Umbilical cord (tissue), 2 donors: Measurements from ENCODE around the gene TPPP. TPM values are rescaled to one million over a fixed set of nuclear protein-coding genes. Genes with fewer than 3 reads are reported as not detected.
"Not testable (repeated sequence)": the region's sequence is repeated elsewhere in the genome, so short reads cannot be mapped to it uniquely, and the experiment has no call there.

ENCODE experiments used
- DNase-seq: peaks from one replicate; pipeline ENCODE4 v3.0.0-alpha.2; 2015; ENCODE audit warnings: low spot score
- total RNA-seq: library from RNA; depleted of rRNA; stranded (reverse); fragments of >200 nt; gene quantifications from one replicate; pipeline ENCODE4 v1.2.3, GENCODE V29; 2014; ENCODE audit warnings: low replicate concordance; ENCODE audit not compliant: insufficient read depth

TPPP gene
- total RNA-seq, 1 donor from 2014 or later, result 1.9 TPM

DNA sequence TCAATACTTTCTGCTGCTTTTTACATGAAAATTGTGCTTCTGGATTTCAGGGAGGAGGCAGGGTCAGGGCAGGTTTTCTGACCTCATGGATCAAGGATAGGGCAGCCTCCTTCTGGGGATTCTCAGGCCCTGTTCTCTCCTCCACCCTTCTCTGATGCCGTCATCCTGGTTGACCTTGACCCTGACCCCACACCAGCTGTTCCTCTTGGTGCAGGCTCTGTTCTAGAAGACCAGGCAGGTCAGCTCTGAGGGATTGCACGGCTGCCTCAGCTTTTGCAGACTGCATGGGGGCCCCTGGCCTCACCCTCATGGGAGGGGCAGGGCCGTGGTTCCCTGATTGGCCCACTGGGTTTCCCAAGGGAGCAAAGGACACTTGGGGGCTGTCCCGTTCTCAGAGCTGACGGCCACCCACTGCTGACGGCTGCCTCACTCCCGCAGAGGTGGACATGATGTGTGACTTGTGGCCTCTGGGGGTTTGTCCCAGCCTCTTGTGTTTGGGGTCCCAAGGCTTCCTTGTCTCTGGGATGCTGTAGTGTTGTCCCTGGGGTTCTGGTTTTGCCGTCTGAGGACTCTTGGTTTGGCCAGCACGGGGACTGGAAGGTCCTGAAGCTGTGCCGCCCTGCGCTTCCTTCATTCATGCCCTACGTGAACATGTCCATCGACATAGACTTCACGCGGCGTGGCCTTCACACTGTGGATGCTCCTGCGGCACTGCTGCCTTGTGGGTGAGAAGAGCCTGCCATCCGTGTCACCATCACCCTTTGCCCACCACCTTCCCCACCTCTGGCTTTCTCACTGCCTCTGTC lies 46.6 kb downstream of the TPPP start:
- DNase-seq, result no peak

- no peak for DNase-seq
Observed at GRCh38 chr5:645421-645820, 47.7 kb downstream of the TPPP start.

DNA sequence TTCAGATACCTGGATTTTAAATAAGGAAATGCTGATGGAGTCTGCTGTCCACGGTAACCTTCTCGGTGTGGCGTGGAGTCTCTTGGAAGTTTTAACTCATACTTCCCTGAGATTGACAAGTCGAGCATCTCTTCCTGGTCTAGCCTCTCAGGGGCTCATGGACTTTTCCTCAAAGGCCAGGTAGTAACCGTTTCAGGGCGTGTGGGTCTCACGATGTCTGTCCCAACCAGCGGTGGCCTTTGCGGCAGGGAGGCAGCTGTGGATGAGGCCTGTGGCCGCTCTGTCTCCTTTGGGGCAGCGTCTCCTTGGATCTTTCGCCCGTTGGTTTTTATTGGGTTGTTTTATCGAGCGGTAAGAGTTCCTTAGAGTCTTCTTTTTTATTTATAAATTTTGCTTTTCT lies 48.2 kb downstream of the TPPP start:
- no peak for DNase-seq

- no peak for DNase-seq
Observed at GRCh38 chr5:644509-644908, 48.6 kb downstream of the TPPP start.

GRCh38 chr5:643811-644271 lies 49.3 kb downstream of the TPPP start:
- DNase-seq, result no peak

- no peak for DNase-seq
Observed at GRCh38 chr5:643351-643801, 49.8 kb downstream of the TPPP start.

GRCh38 chr5:642481-642880 lies 50.7 kb downstream of the TPPP start:
- no peak for DNase-seq

- no peak for DNase-seq
Observed at GRCh38 chr5:641331-641765, 51.8 kb downstream of the TPPP start.

- no peak for DNase-seq
Observed at GRCh38 chr5:640461-641330, 52.5 kb downstream of the TPPP start.

DNA sequence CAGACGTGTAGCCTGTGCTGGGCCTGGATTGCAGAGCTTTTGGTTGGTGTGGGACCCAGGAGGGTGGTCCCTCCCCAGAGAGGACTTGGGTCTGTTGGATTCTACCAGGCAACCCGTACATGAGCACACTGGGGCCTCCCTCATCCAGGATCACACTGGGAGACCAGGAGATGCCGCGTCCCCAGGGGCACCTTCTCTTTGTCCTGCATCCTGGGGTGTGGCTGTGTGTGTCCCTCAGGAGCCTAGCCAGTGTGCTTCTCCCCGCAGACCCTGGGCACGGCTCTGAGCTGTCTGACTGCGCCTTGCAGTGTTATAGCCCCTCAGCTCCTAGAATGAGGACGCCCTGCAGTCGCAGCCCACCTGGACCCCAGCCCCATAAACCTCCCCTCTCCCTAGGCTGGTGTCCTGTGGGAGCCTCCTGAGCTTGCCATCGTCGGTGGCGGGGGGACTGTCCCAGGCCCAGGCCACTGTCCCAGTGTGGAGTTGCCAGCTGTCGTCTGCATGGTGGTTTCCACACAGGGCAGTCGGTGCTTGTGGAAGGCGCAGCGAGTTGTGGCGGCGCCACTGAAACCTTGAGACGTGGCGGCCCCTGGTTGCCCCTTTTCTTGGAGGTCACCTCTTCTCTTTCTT lies 53.5 kb downstream of the TPPP start:
- DNase-seq, result no peak

- no peak for DNase-seq
Observed at GRCh38 chr5:639253-639530, 54.0 kb downstream of the TPPP start.

DNA sequence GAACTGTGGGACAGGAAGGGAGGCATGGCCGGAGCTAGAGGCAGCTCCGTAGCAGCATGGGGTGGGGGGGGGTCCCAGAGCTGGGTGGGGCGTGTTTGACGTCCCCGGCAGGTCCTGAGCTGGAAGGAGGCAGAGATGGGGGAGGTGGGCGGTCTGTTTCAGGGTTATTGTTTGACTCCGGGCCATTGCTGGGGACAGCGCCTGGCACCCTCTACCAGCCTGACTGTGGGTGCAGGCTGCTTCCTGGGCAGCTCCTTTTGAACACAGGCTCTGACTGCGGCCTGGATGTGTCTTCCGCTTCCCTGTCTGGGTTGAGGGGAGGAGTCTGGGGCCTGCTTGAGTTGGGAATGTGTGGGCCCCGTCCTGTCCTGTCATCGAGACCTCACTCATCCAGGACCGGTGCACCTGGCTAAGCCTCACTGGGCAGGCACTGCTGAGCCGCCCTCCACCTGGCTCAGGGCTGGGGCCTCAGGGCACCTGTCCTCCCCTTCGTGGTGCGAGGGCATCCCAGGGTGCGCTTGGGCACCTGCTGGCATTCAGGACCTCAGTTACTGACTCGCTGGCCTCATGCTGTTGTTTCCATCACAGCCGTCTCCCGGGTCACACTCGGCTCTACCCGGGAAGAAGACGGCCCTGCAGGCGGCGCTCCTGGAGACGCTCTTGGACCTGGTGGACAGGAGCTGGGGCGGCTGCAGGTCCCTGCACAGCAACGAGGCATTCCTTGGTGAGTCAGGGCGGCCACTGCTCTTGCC lies 54.5 kb downstream of the TPPP start:
- DNase-seq, result no peak

- no peak for DNase-seq
Observed at GRCh38 chr5:637581-638450, 55.3 kb downstream of the TPPP start.

- no peak for DNase-seq
Observed at GRCh38 chr5:636951-637350, 56.2 kb downstream of the TPPP start.

DNA sequence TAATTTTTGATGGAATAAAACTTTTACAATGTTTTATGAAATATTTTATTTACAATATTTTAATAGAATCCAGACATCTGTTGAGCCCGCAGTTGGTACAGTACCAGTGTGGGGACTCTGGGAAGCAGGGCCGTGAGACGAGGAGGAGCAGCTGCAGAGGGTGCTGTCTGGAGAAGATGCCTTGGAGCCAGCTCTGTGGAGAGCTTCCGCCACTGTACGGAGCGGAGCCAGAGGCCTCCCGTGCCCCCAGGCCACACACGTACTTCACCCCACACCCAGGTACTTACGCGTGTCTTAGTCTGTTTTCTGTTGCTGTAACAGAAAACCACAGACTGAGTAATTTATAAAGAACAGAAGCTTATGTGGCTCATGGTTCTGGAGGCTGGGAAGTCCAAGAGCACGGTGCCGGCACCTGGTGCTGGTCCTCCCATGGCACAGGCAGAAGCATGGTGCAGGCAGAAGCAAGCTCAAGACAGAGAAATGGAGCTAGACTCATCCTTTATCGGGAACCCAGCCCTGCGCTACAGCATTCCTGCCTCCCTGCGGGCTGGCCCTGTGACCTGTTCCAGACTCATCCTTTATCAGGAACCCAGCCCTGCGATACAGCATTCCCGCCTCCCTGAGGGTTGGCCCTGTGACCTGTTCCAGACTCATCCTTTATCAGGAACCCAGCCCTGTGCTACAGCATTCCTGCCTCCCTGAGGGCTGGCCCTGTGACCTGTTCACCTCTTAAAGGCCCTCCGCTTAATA lies 57.7 kb downstream of the TPPP start:
- DNase-seq, result no peak

DNA sequence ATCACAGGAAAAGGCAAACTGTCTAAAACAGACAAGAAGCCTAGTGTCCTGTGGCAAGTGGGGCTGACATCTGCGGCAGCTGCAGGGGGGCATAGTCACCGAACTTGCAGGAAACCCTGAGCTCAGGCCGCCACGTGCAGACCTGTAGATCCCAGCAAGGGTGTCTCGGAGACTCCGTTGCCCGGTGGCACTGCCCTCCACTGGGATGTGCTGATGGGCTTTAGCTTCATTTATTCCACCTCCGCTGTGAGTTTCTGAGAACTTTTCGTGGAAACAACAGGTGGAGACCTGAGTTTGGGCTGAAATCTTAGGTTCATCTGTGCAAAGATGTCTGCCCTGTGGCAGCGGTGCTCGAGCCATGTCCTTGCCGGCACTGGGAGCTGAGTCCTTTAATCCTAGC lies 59.0 kb downstream of the TPPP start:
- no peak for DNase-seq

DNA sequence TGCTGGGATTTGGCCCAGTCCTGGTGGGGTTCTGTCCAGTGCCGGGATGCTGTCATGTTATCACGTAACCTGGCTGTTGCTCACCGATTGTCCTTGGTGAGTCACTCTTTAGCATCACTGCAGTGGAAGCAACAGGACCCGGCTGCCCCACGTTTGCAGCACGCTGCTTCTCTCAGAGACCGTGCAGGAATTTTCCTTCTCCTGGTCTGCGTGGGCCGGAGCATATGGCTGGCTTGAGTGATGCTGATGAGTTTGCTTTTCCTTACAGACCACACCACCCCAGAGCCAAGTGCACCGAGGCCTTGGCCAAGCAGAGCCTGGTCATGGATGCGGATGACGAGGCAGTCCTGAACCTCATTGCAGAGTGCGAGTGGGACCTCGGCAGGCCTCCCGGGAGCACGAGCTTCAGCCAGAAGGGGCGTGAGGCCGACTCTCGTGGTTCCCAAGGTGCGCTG lies 59.6 kb downstream of the TPPP start:
- no peak for DNase-seq

DNA sequence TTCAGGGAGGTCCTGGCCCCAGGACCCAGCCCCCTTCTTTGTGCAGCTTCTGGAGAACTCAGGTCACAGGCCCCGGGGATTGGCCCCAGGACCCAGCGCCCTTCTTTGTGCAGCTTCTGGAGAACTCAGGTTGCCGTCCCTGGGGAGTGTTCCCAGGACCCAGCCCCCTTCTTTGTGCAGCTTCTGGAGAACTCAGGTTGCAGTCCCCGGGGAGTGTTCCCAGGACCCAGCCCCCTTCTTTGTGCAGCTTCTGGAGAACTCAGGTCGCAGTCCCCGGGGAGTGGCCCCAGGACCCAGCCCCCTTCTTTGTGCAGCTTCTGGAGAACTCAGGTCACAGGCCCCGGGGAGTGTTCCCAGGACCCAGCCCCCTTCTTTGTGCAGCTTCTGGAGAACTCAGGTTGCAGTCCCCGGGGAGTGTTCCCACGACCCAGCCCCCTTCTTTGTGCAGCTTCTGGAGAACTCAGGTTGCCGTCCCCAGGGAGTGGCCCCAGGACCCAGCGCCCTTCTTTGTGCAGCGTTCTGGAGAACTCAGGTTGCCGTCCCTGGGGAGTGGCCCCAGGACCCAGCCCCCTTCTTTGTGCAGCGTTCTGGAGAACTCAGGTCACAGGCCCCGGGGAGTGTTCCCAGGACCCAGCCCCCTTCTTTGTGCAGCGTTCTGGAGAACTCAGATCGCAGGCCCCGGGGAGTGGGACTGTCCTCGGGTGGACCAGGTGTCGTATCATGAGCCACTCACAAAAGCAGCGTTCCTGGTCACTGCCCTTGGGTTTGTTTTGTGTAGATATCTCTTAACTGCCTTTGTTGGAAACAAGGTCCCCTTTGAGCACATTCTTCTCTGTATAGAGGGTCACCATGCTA lies 64.6 kb downstream of the TPPP start:
- not testable (repeated sequence) for DNase-seq

- no peak for DNase-seq
Observed at GRCh38 chr5:627840-628239, 65.3 kb downstream of the TPPP start.
